K562 (cell line): ENCODE results near the gene IQCK.

Experiments used
- FOXA1 ChIP-seq: fragments of 450-650 bp; IDR thresholded peaks from 2 replicates; pipeline ENCODE4 v1.6.1; 2016; ENCODE audit warnings: mild to moderate bottlenecking, borderline replicate concordance
- FOXA3 ChIP-seq, 2 experiments: fragments of 450-650 bp in 1 of 2; sonication (generic) in 1 of 2; formaldehyde crosslinking; IDR thresholded peaks in 1 of 2; conservative IDR thresholded peaks in 1 of 2; 2 replicates each; pipeline versions ENCODE4 v1.4.0 to v1.8.0; 2020 to 2022; ENCODE audit warnings: mild to moderate bottlenecking in 2 of 2, missing genetic modification reagents in 1 of 2
- MNT ChIP-seq, 2 experiments: fragments of 450-650 bp; conservative IDR thresholded peaks; 2 replicates each; pipeline ENCODE4 v1.6.1; 2017; ENCODE audit warnings: mild to moderate bottlenecking in 2 of 2, moderate library complexity in 2 of 2
- NR1H2 ChIP-seq: sonication (generic); formaldehyde crosslinking; IDR thresholded peaks from 2 replicates; pipeline ENCODE4 v1.4.0; 2020; ENCODE audit warnings: mild to moderate bottlenecking, missing genetic modification reagents
- NR2F6 ChIP-seq: fragments of 450-650 bp; formaldehyde crosslinking; IDR thresholded peaks from 2 replicates; pipeline ENCODE4 v1.4.0; 2020; ENCODE audit warnings: mild to moderate bottlenecking
- RAD21 ChIP-seq, 2 experiments: fragments of 250-450 bp in 1 of 2; fragments of 450-650 bp in 1 of 2; sonication (Bioruptor Pico) in 1 of 2; formaldehyde crosslinking in 1 of 2; IDR thresholded peaks in 1 of 2; conservative IDR thresholded peaks in 1 of 2; 2 replicates each; pipeline versions ENCODE4 v1.4.0 to v1.8.0; 2020 to 2022; ENCODE audit warnings: mild to moderate bottlenecking in 2 of 2, moderate library complexity in 1 of 2
- RCOR1 ChIP-seq, 2 experiments: IDR thresholded peaks; 2 replicates each; pipeline ENCODE4 v1.6.1; 2012; ENCODE audit warnings: low read depth in 2 of 2, low read length in 2 of 2, borderline replicate concordance in 1 of 2, improper control_type of control experiment in 1 of 2
- SMC3 ChIP-seq: conservative IDR thresholded peaks from 2 replicates; pipeline ENCODE4 v1.6.1; 2011; ENCODE audit warnings: low read depth, low read length, improper control_type of control experiment; ENCODE audit not compliant: insufficient read depth
- SOX6 ChIP-seq: fragments of 450-650 bp; IDR thresholded peaks from 2 replicates; pipeline ENCODE4 v1.6.1; 2014; ENCODE audit warnings: mild to moderate bottlenecking
- ZC3H11A ChIP-seq: IDR thresholded peaks from 2 replicates; pipeline ENCODE4 v1.6.1; 2012; ENCODE audit warnings: low read depth, low read length, improper control_type of control experiment
- TF ChIP-seq, protein P1 (sequence below): sonication (generic); formaldehyde crosslinking; IDR thresholded peaks from 2 replicates; pipeline ENCODE4 v1.8.0; 2022; ENCODE audit warnings: mild to moderate bottlenecking, missing genetic modification reagents
- TF ChIP-seq, protein P2 (sequence below), 3 experiments: fragments of 200-800 bp in 1 of 3; fragments of 250-450 bp in 1 of 3; fragments of 450-650 bp in 1 of 3; sonication (Bioruptor Pico) in 1 of 3; sonication (Bioruptor generic) in 1 of 3; formaldehyde crosslinking in 1 of 3; IDR thresholded peaks; 2 replicates each; pipeline versions ENCODE4 v1.6.1 to v1.8.0; 2016 to 2022; ENCODE audit warnings: mild to moderate bottlenecking in 2 of 3, missing genetic modification characterization in 2 of 3, missing compliant biosample characterization in 1 of 3, moderate library complexity in 1 of 3
- TF ChIP-seq, protein P3 (sequence below): sonication (generic); formaldehyde crosslinking; IDR thresholded peaks from 2 replicates; pipeline ENCODE4 v1.8.1; 2023; ENCODE audit warnings: mild to moderate bottlenecking, missing genetic modification reagents, moderate library complexity

- TF ChIP-seq SMC3 (no peak), RCOR1 (IDR thresholded peaks at IDR 0.05; ENCODE audit: borderline replicate concordance in 1 of 2, low read depth in 2 of 2, low read length in 2 of 2) (no peak), FOXA3 (CRISPR knock-in tag; conservative IDR thresholded peaks at IDR 0.05 in 1 of 2, IDR thresholded peaks at IDR 0.05 in 1 of 2) (no peak), ZC3H11A (no peak), RAD21 (CRISPR knock-in tag; conservative IDR thresholded peaks at IDR 0.05 in 1 of 2, IDR thresholded peaks at IDR 0.05 in 1 of 2) (no peak), SOX6 (no peak), NR1H2 (CRISPR knock-in tag) (no peak), NR2F6 (CRISPR knock-in tag) (no peak), MNT (conservative IDR thresholded peaks at IDR 0.05) (no peak), FOXA1 (no peak)
- TF ChIP-seq, protein P1, sequence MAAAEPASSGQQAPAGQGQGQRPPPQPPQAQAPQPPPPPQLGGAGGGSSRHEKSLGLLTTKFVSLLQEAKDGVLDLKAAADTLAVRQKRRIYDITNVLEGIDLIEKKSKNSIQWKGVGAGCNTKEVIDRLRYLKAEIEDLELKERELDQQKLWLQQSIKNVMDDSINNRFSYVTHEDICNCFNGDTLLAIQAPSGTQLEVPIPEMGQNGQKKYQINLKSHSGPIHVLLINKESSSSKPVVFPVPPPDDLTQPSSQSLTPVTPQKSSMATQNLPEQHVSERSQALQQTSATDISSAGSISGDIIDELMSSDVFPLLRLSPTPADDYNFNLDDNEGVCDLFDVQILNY (CRISPR knock-in tag) = no peak
- TF ChIP-seq, protein P2, sequence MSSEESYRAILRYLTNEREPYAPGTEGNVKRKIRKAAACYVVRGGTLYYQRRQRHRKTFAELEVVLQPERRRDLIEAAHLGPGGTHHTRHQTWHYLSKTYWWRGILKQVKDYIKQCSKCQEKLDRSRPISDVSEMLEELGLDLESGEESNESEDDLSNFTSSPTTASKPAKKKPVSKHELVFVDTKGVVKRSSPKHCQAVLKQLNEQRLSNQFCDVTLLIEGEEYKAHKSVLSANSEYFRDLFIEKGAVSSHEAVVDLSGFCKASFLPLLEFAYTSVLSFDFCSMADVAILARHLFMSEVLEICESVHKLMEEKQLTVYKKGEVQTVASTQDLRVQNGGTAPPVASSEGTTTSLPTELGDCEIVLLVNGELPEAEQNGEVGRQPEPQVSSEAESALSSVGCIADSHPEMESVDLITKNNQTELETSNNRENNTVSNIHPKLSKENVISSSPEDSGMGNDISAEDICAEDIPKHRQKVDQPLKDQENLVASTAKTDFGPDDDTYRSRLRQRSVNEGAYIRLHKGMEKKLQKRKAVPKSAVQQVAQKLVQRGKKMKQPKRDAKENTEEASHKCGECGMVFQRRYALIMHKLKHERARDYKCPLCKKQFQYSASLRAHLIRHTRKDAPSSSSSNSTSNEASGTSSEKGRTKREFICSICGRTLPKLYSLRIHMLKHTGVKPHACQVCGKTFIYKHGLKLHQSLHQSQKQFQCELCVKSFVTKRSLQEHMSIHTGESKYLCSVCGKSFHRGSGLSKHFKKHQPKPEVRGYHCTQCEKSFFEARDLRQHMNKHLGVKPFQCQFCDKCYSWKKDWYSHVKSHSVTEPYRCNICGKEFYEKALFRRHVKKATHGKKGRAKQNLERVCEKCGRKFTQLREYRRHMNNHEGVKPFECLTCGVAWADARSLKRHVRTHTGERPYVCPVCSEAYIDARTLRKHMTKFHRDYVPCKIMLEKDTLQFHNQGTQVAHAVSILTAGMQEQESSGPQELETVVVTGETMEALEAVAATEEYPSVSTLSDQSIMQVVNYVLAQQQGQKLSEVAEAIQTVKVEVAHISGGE (CRISPR knock-in tag; IDR thresholded peaks at IDR 0.05) = no peak
- TF ChIP-seq, protein P3, sequence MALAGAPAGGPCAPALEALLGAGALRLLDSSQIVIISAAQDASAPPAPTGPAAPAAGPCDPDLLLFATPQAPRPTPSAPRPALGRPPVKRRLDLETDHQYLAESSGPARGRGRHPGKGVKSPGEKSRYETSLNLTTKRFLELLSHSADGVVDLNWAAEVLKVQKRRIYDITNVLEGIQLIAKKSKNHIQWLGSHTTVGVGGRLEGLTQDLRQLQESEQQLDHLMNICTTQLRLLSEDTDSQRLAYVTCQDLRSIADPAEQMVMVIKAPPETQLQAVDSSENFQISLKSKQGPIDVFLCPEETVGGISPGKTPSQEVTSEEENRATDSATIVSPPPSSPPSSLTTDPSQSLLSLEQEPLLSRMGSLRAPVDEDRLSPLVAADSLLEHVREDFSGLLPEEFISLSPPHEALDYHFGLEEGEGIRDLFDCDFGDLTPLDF (CRISPR knock-in tag) = no peak
Measured at GRCh38 chr16:19851476-19851875, 133.4 kb downstream of the IQCK start.
